A673 (cell line): ENCODE data around the gene PRELP. TPM values are rescaled to one million over a fixed set of nuclear protein-coding genes. Genes with fewer than 3 reads are reported as not detected.

ENCODE experiments used
- BruUV-seq: library from RNA; stranded (reverse); fragments of 400-500 nt; replicated peaks from 2 replicates; lab custom pipeline; 2021; lab: Mats Ljungman, UMichigan
- CTCF ChIA-PET: fragments of 300-600 bp; sonication (Branson Sonifier 250); formaldehyde crosslinking; loops from one replicate; lab custom pipeline; 2022; ENCODE audit warnings: antibody characterized with exemption; lab: Charles Lee
- POLR2A ChIA-PET: fragments of 300-600 bp; sonication (Branson Sonifier 250); formaldehyde crosslinking; loops from one replicate; lab custom pipeline; 2022; ENCODE audit warnings: antibody characterized with exemption; ENCODE audit not compliant: low non-redundant PET; lab: Charles Lee
- DNase-seq: peaks from one replicate; pipeline ENCODE4 v3.0.0-alpha.2; 2015; ENCODE audit warnings: low spot score
- H3K27ac ChIP-seq: fragments of 200-600 bp; sonication (generic); 2 replicates; pipeline ENCODE4 v1.5.1; 2016; ENCODE audit warnings: mixed run types, low read depth, mild to moderate bottlenecking, mixed read lengths, antibody characterized with exemption, low read length; ENCODE audit not compliant: poor library complexity, severe bottlenecking
- H3K27me3 ChIP-seq: fragments of 200-600 bp; sonication (generic); replicated peaks from 2 replicates; pipeline ENCODE4 v1.6.1; 2017; ENCODE audit warnings: mixed run types, low read depth, mild to moderate bottlenecking, mixed read lengths, antibody characterized with exemption, low read length; ENCODE audit not compliant: insufficient read depth, poor library complexity
- H3K36me3 ChIP-seq: fragments of 200-600 bp; sonication (generic); 2 replicates; pipeline ENCODE4 v1.6.1; 2016; ENCODE audit warnings: mixed run types, mild to moderate bottlenecking, mixed read lengths, antibody characterized with exemption, low read length; ENCODE audit not compliant: insufficient read depth, poor library complexity, severe bottlenecking
- H3K4me1 ChIP-seq: fragments of 200-600 bp; sonication (generic); 2 replicates; pipeline ENCODE4 v1.6.1; 2017; ENCODE audit warnings: mixed run types, mild to moderate bottlenecking, mixed read lengths, antibody characterized with exemption, low read length; ENCODE audit not compliant: insufficient read depth, poor library complexity, severe bottlenecking
- H3K4me3 ChIP-seq: fragments of 200-600 bp; sonication (generic); 2 replicates; pipeline ENCODE4 v1.5.1; 2016; ENCODE audit warnings: low read depth, mixed run types, mild to moderate bottlenecking, mixed read lengths, low read length; ENCODE audit not compliant: poor library complexity, severe bottlenecking
- H3K9me3 ChIP-seq: fragments of 200-600 bp; sonication (generic); 2 replicates; pipeline ENCODE4 v1.6.1; 2016; ENCODE audit warnings: mixed run types, low read depth, mild to moderate bottlenecking, mixed read lengths, antibody characterized with exemption, low read length; ENCODE audit not compliant: poor library complexity, severe bottlenecking
- EZH2 ChIP-seq: fragments of 200-600 bp; sonication (generic); IDR thresholded peaks from 2 replicates; pipeline ENCODE4 v1.6.1; 2017; ENCODE audit warnings: borderline replicate concordance, low read depth, mild to moderate bottlenecking, mixed read lengths, antibody characterized with exemption, low read length; ENCODE audit not compliant: poor library complexity, severe bottlenecking
- intact Hi-C: fragments of 100-400 bp; cut with micrococcal nuclease; formaldehyde crosslinking; loops from one replicate; pipeline ENCODE4 v1.10.0; 2022; ENCODE audit not compliant: unreplicated experiment
- total RNA-seq: library from RNA; stranded (reverse); gene quantifications from 2 replicates; pipeline ENCODE4 v1.2.3, GENCODE V29; 2021
- TF ChIP-seq, protein P1 (sequence below): fragments of 300-800, 200-600 bp; sonication (generic); conservative IDR thresholded peaks from 2 replicates; pipeline ENCODE4 v1.5.1; 2017; ENCODE audit warnings: low read depth, mild to moderate bottlenecking, antibody characterized with exemption, low read length, moderate library complexity, mixed read lengths

PRELP gene
- total RNA-seq, 1 experiment from 2014 or later: not detected

GRCh38 chr1:203492082-203492747 lies 16.6 kb downstream of the PRELP start:
- no peak for DNase-seq
- no peaks in the 10 kb centered on the region for H3K9me3 ChIP-seq
- CTCF ChIA-PET: no interaction called here
- intact Hi-C loops: no loop called here
- H3K4me3 ChIP-seq: no peak overlapping the region
- H3K36me3 ChIP-seq: no peaks in the 10 kb centered on the region
- H3K27me3 ChIP-seq: no peaks in the 10 kb centered on the region
- peaks cover 2% of the 10 kb centered on the region for H3K4me1 ChIP-seq
- no TSS peak for BruUV-seq
- POLR2A ChIA-PET: no interaction called here
- TF ChIP-seq, protein P1, sequence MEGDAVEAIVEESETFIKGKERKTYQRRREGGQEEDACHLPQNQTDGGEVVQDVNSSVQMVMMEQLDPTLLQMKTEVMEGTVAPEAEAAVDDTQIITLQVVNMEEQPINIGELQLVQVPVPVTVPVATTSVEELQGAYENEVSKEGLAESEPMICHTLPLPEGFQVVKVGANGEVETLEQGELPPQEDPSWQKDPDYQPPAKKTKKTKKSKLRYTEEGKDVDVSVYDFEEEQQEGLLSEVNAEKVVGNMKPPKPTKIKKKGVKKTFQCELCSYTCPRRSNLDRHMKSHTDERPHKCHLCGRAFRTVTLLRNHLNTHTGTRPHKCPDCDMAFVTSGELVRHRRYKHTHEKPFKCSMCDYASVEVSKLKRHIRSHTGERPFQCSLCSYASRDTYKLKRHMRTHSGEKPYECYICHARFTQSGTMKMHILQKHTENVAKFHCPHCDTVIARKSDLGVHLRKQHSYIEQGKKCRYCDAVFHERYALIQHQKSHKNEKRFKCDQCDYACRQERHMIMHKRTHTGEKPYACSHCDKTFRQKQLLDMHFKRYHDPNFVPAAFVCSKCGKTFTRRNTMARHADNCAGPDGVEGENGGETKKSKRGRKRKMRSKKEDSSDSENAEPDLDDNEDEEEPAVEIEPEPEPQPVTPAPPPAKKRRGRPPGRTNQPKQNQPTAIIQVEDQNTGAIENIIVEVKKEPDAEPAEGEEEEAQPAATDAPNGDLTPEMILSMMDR: no peak
- TF ChIP-seq EZH2: no peak
- H3K27ac ChIP-seq: no peak overlapping the region

- no peak overlapping the region for H3K27ac ChIP-seq
- H3K4me3 ChIP-seq: no peak overlapping the region
- TF ChIP-seq, protein P1: no peak
- TF ChIP-seq EZH2: no peak
- H3K27me3 ChIP-seq: no peaks in the 10 kb centered on the region
- DNase-seq: no peak
- ChIA-PET POLR2A (no interaction called here), CTCF (no interaction called here)
- no TSS peak for BruUV-seq
- H3K4me1 ChIP-seq: no peaks in the 10 kb centered on the region
- intact Hi-C loops: no loop called here
- H3K9me3 ChIP-seq: no peaks in the 10 kb centered on the region
- H3K36me3 ChIP-seq: no peaks in the 10 kb centered on the region
Measured at GRCh38 chr1:203492748-203493130, 17.1 kb downstream of the PRELP start.

GRCh38 chr1:203493901-203494300 lies 18.3 kb downstream of the PRELP start, which contains the start of gene OPTC:
Gene OPTC (plus strand): TSS chr1:203494153. CDS start chr1:203496006, 1,853 bp downstream.
- Histone ChIP-seq H3K4me1 (no peaks in the 10 kb centered on the region), H3K27me3 (no peaks in the 10 kb centered on the region), H3K4me3 (no peak within 1 kb of the TSS), H3K9me3 (no peaks in the 10 kb centered on the region), H3K27ac (no peak within 1 kb of the TSS), H3K36me3 (no peaks in the 10 kb centered on the region)
- TF ChIP-seq EZH2: no peak
- TF ChIP-seq, protein P1: no peak
- no TSS peak for BruUV-seq
- ChIA-PET POLR2A (interaction anchor here (0.7 kb wide), 1 partner anchor 1768 kb away, joined by 3 read pairs; no protein-coding TSS in a partner anchor), CTCF (no interaction called here)
- intact Hi-C loops: no loop called here
- DNase-seq: no peak
